HepG2 (cell line): ENCODE data around the gene ACP5. TPM values are rescaled to one million over a fixed set of nuclear protein-coding genes. Genes with fewer than 3 reads are reported as not detected.

ENCODE experiments used
- ATF6 ChIP-seq: sonication (generic); formaldehyde crosslinking; conservative IDR thresholded peaks from 2 replicates; pipeline ENCODE4 v1.4.0; 2020; ENCODE audit warnings: missing genetic modification reagents
- ATM ChIP-seq: fragments of 450-650 bp; IDR thresholded peaks from 2 replicates; pipeline ENCODE4 v1.7.1; 2017; ENCODE audit warnings: mild to moderate bottlenecking, borderline replicate concordance
- GMEB1 ChIP-seq: sonication (generic); formaldehyde crosslinking; IDR thresholded peaks from 2 replicates; pipeline ENCODE4 v1.5.1; 2020; ENCODE audit warnings: missing genetic modification reagents, mild to moderate bottlenecking, borderline replicate concordance
- HDAC1 ChIP-seq: sonication (generic); formaldehyde crosslinking; IDR thresholded peaks from 2 replicates; pipeline ENCODE4 v1.5.1; 2020; ENCODE audit warnings: mild to moderate bottlenecking, missing genetic modification reagents
- HOXD1 ChIP-seq: sonication (generic); formaldehyde crosslinking; IDR thresholded peaks from 2 replicates; pipeline ENCODE4 v1.5.0; 2020; ENCODE audit warnings: missing genetic modification reagents
- MYC ChIP-seq: sonication (generic); formaldehyde crosslinking; IDR thresholded peaks from 2 replicates; pipeline ENCODE4 v1.9.0; 2021; ENCODE audit warnings: missing genetic modification reagents, borderline replicate concordance
- RAD51 ChIP-seq: fragments of 450-650 bp; IDR thresholded peaks from 2 replicates; pipeline ENCODE4 v1.6.1; 2016; ENCODE audit warnings: borderline replicate concordance
- RARA ChIP-seq: IDR thresholded peaks from 2 replicates; pipeline ENCODE4 v1.6.1; 2016; ENCODE audit warnings: missing genetic modification reagents, missing compliant biosample characterization
- RXRB ChIP-seq: IDR thresholded peaks from 2 replicates; pipeline ENCODE4 v1.6.1; 2016; ENCODE audit warnings: borderline replicate concordance, missing genetic modification reagents, missing compliant biosample characterization
- SATB2 ChIP-seq: sonication (generic); formaldehyde crosslinking; IDR thresholded peaks from 2 replicates; pipeline ENCODE4 v1.5.0; 2020; ENCODE audit warnings: missing genetic modification reagents
- SNAI1 ChIP-seq: sonication (generic); formaldehyde crosslinking; IDR thresholded peaks from 2 replicates; pipeline ENCODE4 v1.5.0; 2020; ENCODE audit warnings: mild to moderate bottlenecking, missing genetic modification reagents, borderline replicate concordance
- SRSF9 ChIP-seq: fragments of 200-400 bp; formaldehyde crosslinking; IDR thresholded peaks from 2 replicates; pipeline ENCODE4 v1.6.1; 2018; ENCODE audit warnings: borderline replicate concordance, mild to moderate bottlenecking, low read depth, low read length; ENCODE audit not compliant: insufficient read depth, poor library complexity, severe bottlenecking
- ZKSCAN1 ChIP-seq: fragments of 150-350 bp; IDR thresholded peaks from 2 replicates; pipeline ENCODE4 v1.6.1; 2014; ENCODE audit warnings: low read length
- ZMAT3 ChIP-seq: sonication (generic); formaldehyde crosslinking; conservative IDR thresholded peaks from 2 replicates; pipeline ENCODE4 v1.7.0; 2021; ENCODE audit warnings: missing genetic modification reagents
- ZNF136 ChIP-seq: sonication (generic); formaldehyde crosslinking; IDR thresholded peaks from 2 replicates; pipeline ENCODE4 v1.8.1; 2022; ENCODE audit warnings: low read depth, mild to moderate bottlenecking, moderate library complexity, missing genetic modification reagents
- ZNF326 ChIP-seq: sonication (generic); formaldehyde crosslinking; IDR thresholded peaks from 2 replicates; pipeline ENCODE4 v1.4.0; 2020; ENCODE audit warnings: missing genetic modification reagents, borderline replicate concordance
- ZNF547 ChIP-seq: sonication (generic); formaldehyde crosslinking; IDR thresholded peaks from 2 replicates; pipeline ENCODE4 v1.5.1; 2020; ENCODE audit warnings: mild to moderate bottlenecking, missing genetic modification reagents
- ZNF713 ChIP-seq: sonication (generic); formaldehyde crosslinking; IDR thresholded peaks from 2 replicates; pipeline ENCODE4 v1.4.0; 2020; ENCODE audit warnings: mild to moderate bottlenecking, missing genetic modification reagents
- ZNF781 ChIP-seq: sonication (generic); formaldehyde crosslinking; IDR thresholded peaks from 2 replicates; pipeline ENCODE4 v1.5.1; 2020; ENCODE audit warnings: borderline replicate concordance, mild to moderate bottlenecking, missing genetic modification reagents; ENCODE audit errors: not compliant biosample characterization
- polyA plus RNA-seq, 8 experiments: library from polyadenylated mRNA; depleted of rRNA in 3 of 8; stranded (reverse) in 7 of 8; unstranded in 1 of 8; fragments of >200 nt; fragmentation: Illumina TruSeq in 4 of 8; extraction: Trizol in 4 of 8; gene quantifications; 2 replicates each; pipeline versions ENCODE4 v1.2.1 to v1.2.3, GENCODE V29; 2011 to 2016; ENCODE audit warnings: low read depth in 4 of 8, missing spikeins in 1 of 8, mixed read lengths in 1 of 8; ENCODE audit not compliant: insufficient read depth in 1 of 8
- total RNA-seq, 5 experiments: library from RNA; depleted of rRNA; stranded (reverse); fragments of >200 nt; fragmentation: Illumina TruSeq; extraction: Trizol; gene quantifications; 2 replicates each; pipeline ENCODE4 v1.2.3, GENCODE V29; 2016; ENCODE audit warnings: low read depth in 1 of 5
- TF ChIP-seq, protein P1 (sequence below): sonication (generic); formaldehyde crosslinking; IDR thresholded peaks from 2 replicates; pipeline ENCODE4 v1.4.0; 2020; ENCODE audit warnings: mild to moderate bottlenecking, missing genetic modification reagents, borderline replicate concordance
- TF ChIP-seq, protein P2 (sequence below): sonication (generic); formaldehyde crosslinking; IDR thresholded peaks from 2 replicates; pipeline ENCODE4 v1.9.0; 2021; ENCODE audit warnings: missing genetic modification reagents, borderline replicate concordance

Gene ACP5
- total and polyA plus RNA-seq, 2 of the 13 experiments (the other 11 are each of a cell fraction or from before 2014, with no cell fraction given): 1.3 to 6.7 TPM

- TF ChIP-seq SATB2 (CRISPR knock-in tag): 0 out of 2 replicates have a peak, but pooled peaks have one; percentile 69
- TF ChIP-seq RAD51: no peak
- no peak for TF ChIP-seq ZKSCAN1
- no peak for TF ChIP-seq ZNF781 (CRISPR knock-in tag)
- TF ChIP-seq GMEB1 (CRISPR knock-in tag): peak; percentile 85; the same call in 1 of the 2 replicates
- peak; percentile 77; the same call in 1 of the 2 replicates for TF ChIP-seq RXRB (CRISPR knock-in tag)
- TF ChIP-seq ZNF713 (CRISPR knock-in tag): no peak
- TF ChIP-seq HDAC1 (CRISPR knock-in tag): peak; percentile 92
- peak; percentile 87 for TF ChIP-seq ZMAT3 (CRISPR knock-in tag)
- TF ChIP-seq, protein P1, sequence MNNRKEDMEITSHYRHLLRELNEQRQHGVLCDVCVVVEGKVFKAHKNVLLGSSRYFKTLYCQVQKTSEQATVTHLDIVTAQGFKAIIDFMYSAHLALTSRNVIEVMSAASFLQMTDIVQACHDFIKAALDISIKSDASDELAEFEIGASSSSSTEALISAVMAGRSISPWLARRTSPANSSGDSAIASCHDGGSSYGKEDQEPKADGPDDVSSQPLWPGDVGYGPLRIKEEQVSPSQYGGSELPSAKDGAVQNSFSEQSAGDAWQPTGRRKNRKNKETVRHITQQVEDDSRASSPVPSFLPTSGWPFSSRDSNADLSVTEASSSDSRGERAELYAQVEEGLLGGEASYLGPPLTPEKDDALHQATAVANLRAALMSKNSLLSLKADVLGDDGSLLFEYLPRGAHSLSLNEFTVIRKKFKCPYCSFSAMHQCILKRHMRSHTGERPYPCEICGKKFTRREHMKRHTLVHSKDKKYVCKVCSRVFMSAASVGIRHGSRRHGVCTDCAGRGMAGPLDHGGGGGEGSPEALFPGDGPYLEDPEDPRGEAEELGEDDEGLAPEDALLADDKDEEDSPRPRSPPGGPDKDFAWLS (CRISPR knock-in tag): no peak
- TF ChIP-seq ATF6 (CRISPR knock-in tag): no peak
- peak; percentile 84 for TF ChIP-seq MYC (CRISPR knock-in tag)
- peak; percentile 78; the same call in 1 of the 2 replicates for TF ChIP-seq ZNF547 (CRISPR knock-in tag)
- TF ChIP-seq ZNF326: no peak
- TF ChIP-seq, protein P2, sequence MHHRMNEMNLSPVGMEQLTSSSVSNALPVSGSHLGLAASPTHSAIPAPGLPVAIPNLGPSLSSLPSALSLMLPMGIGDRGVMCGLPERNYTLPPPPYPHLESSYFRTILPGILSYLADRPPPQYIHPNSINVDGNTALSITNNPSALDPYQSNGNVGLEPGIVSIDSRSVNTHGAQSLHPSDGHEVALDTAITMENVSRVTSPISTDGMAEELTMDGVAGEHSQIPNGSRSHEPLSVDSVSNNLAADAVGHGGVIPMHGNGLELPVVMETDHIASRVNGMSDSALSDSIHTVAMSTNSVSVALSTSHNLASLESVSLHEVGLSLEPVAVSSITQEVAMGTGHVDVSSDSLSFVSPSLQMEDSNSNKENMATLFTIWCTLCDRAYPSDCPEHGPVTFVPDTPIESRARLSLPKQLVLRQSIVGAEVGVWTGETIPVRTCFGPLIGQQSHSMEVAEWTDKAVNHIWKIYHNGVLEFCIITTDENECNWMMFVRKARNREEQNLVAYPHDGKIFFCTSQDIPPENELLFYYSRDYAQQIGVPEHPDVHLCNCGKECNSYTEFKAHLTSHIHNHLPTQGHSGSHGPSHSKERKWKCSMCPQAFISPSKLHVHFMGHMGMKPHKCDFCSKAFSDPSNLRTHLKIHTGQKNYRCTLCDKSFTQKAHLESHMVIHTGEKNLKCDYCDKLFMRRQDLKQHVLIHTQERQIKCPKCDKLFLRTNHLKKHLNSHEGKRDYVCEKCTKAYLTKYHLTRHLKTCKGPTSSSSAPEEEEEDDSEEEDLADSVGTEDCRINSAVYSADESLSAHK (CRISPR knock-in tag): no peak
- TF ChIP-seq SNAI1 (CRISPR knock-in tag): no peak
- TF ChIP-seq ATM: no peak
- no peak for TF ChIP-seq HOXD1 (CRISPR knock-in tag)
- peak; percentile 22; the same call in 1 of the 2 replicates for TF ChIP-seq RARA (CRISPR knock-in tag)
- peak; percentile 84; the same call in 1 of the 2 replicates for TF ChIP-seq ZNF136
- no peak for TF ChIP-seq SRSF9
Measured at GRCh38 chr19:11528551-11529341, 48.7 kb downstream of the ACP5 start, which contains the start of gene ECSIT (continued).
